Measurements from ENCODE around the gene DLGAP4. TPM values are rescaled to one million over a fixed set of nuclear protein-coding genes. Genes with fewer than 3 reads are reported as not detected.
A peak's percentile ranks its signal among the peaks of the same experiment; 100 is the strongest.

Gene DLGAP4
- polyA plus RNA-seq, 1 of the 3 experiments (the other 2 are of a cell fraction): 31.2 TPM

DNA sequence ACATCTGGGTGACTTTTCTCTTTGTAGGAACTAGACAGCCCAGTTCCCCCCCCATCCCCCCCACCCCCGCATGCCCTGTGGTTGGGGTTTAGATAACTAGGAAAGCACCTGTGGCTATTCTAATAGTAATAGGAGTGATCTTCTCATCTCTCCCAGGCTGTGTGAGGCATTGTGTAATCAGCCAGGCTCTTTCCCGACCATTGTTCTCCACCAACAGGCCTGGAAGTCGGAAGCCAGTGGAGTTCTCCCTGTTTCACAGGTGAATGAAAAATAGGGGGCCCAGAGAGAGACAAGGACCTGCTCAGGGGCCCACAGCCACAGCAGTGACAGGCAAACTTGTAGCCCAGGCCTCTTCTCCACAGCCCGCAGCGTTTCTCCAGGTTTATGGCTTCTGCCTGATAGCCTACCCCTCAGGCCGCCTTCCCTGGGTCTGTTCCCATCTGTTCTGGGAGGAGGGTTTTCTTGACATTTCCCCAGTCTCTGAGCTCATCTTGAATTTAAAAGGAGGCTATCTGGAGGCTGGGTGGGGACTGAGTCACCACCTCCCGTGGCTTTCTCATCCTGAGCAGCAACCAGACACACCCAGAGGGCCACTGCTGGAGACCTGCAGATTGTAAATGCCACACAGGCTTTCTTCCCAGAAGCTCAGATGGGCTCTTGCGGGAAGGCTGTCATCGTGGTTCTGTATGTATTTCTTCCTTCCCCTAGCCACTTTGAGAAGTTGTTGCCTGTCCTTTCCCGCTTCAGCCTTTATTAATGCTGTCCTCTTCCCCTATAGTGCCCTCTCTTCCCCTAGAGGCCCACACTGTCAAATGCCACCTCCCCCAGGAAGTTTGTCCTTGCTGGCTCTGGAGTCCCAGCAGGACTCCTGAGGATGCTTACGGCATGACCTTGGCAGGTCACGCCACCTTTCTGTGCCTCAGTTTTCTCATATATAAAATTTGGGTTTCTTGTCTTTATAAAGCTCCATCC lies 159.3 kb downstream of the DLGAP4 start:
- TF ChIP-seq MAX (IDR thresholded peaks at IDR 0.05; ENCODE audit: low read depth): peak; percentile 42; the same call in 1 of the 2 replicates
- peak; percentile 21; the same call in 1 of the 2 replicates for TF ChIP-seq POLR2AphosphoS5 (IDR thresholded peaks at IDR 0.05; ENCODE audit: low read depth, low read length)
- 0 out of 2 replicates have a peak, but pooled peaks have one; percentile 15 for TF ChIP-seq SIN3A (IDR thresholded peaks at IDR 0.05; ENCODE audit: borderline replicate concordance, low read depth, low read length)
- TF ChIP-seq TCF12 (IDR thresholded peaks at IDR 0.05): peak; percentile 70
- no peak for TF ChIP-seq GATA2 (CRISPR knock-in tag; IDR thresholded peaks at IDR 0.05)
- TF ChIP-seq, protein P1, sequence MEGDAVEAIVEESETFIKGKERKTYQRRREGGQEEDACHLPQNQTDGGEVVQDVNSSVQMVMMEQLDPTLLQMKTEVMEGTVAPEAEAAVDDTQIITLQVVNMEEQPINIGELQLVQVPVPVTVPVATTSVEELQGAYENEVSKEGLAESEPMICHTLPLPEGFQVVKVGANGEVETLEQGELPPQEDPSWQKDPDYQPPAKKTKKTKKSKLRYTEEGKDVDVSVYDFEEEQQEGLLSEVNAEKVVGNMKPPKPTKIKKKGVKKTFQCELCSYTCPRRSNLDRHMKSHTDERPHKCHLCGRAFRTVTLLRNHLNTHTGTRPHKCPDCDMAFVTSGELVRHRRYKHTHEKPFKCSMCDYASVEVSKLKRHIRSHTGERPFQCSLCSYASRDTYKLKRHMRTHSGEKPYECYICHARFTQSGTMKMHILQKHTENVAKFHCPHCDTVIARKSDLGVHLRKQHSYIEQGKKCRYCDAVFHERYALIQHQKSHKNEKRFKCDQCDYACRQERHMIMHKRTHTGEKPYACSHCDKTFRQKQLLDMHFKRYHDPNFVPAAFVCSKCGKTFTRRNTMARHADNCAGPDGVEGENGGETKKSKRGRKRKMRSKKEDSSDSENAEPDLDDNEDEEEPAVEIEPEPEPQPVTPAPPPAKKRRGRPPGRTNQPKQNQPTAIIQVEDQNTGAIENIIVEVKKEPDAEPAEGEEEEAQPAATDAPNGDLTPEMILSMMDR (IDR thresholded peaks at IDR 0.05): peak; percentile 10; the same call in 1 of the 2 replicates
- TF ChIP-seq FOSL2 (IDR thresholded peaks at IDR 0.05; ENCODE audit: borderline replicate concordance, low read depth): peak; percentile 70
- TF ChIP-seq TAF1 (IDR thresholded peaks at IDR 0.05; ENCODE audit: borderline replicate concordance, low read depth, low read length): no peak
- peak; percentile 58 for TF ChIP-seq JUND (IDR thresholded peaks at IDR 0.05)
- TF ChIP-seq EP300 (IDR thresholded peaks at IDR 0.05; ENCODE audit: borderline replicate concordance in 1 of 2, low read depth in 1 of 2, low read length in 1 of 2): 0 out of 4 replicates have a peak, but pooled peaks of 1 of the 2 experiments have one; percentile 9
- TF ChIP-seq RAD21 (IDR thresholded peaks at IDR 0.05; ENCODE audit: low read length): no peak
- no peak for TF ChIP-seq FOXJ3 (CRISPR knock-in tag; IDR thresholded peaks at IDR 0.05)
- TF ChIP-seq, protein P2, sequence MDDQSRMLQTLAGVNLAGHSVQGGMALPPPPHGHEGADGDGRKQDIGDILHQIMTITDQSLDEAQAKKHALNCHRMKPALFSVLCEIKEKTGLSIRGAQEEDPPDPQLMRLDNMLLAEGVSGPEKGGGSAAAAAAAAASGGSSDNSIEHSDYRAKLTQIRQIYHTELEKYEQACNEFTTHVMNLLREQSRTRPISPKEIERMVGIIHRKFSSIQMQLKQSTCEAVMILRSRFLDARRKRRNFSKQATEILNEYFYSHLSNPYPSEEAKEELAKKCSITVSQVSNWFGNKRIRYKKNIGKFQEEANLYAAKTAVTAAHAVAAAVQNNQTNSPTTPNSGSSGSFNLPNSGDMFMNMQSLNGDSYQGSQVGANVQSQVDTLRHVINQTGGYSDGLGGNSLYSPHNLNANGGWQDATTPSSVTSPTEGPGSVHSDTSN (IDR thresholded peaks at IDR 0.05): no peak; the same call in 1 of the 2 replicates
- TF ChIP-seq MEF2A (IDR thresholded peaks at IDR 0.05; ENCODE audit: borderline replicate concordance, low read depth): no peak
- TF ChIP-seq RFX5 (IDR thresholded peaks at IDR 0.05; ENCODE audit: low read length): no peak
- TF ChIP-seq ELF1 (IDR thresholded peaks at IDR 0.05): no peak
- ChIA-PET POLR2A (interaction anchor here (0.6 to 1.1 kb wide), 2 partner anchors 19 to 254 kb away, joined by 3 read pairs; no protein-coding TSS in a partner anchor), CTCF (interaction anchor here (1.0 to 1.9 kb wide), 4 partner anchors 17 to 511 kb away, joined by 3 to 8 read pairs (median 4); partner anchors contain the start of gene SCAND1)
- no peak overlapping the region for H2AFZ ChIP-seq (ENCODE audit: low read depth)
- peak overlapping the region; percentile 40 to 90 for H3K27ac ChIP-seq (ENCODE audit: low read depth in 2 of 2, low read length in 1 of 2)
- H3K9me2 ChIP-seq: no peaks in the 10 kb centered on the region
- DNase-seq: no peak
- H3K4me1 ChIP-seq (ENCODE audit: control insufficient read depth in 1 of 2, insufficient read depth in 2 of 2, low read depth in 1 of 2, low read length in 1 of 2): peaks cover 49 to 68% of the 10 kb centered on the region in 2 experiments
- peaks cover 88% of the 10 kb centered on the region for H3K79me2 ChIP-seq (ENCODE audit: insufficient read depth)
- peak overlapping the region in 1 of 2 experiments; percentile 36; a peak in 1 of 4 replicates for H3K4me3 ChIP-seq (ENCODE audit: low read depth in 2 of 2, low read length in 1 of 2)
- peaks cover 0 to 3% of the 10 kb centered on the region in 2 experiments for H3K36me3 ChIP-seq (replicated peaks in 1 of 2; ENCODE audit: control insufficient read depth in 1 of 2, insufficient read depth in 2 of 2, low read length in 1 of 2)
- no peaks in the 10 kb centered on the region for H3K9me3 ChIP-seq
- H3F3A ChIP-seq (replicated peaks; ENCODE audit: insufficient read depth): peaks cover 21% of the 10 kb centered on the region
- H4K20me1 ChIP-seq (ENCODE audit: insufficient read depth): peaks cover 82% of the 10 kb centered on the region
- H3K27me3 ChIP-seq (ENCODE audit: insufficient read depth): no peaks in the 10 kb centered on the region
- WGBS (ENCODE audit: low lambda C conversion rate): 45% methylated on average over 12 of the region's 12 CpGs
- H3K9ac ChIP-seq: peak overlapping the region; percentile 22
- peak overlapping the region; percentile 100 for H3K4me2 ChIP-seq

Data from SK-N-SH (cell line).